Endothelial cell of umbilical vein (primary cell): ENCODE data around the gene LPAR1. TPM values are rescaled to one million over a fixed set of nuclear protein-coding genes. Genes with fewer than 3 reads are reported as not detected.
"Not testable (repeated sequence)": the region's sequence is repeated elsewhere in the genome, so short reads cannot be mapped to it uniquely, and the experiment has no call there.

Source experiments
- BruUV-seq: library from RNA; stranded (reverse); fragments of 400-500 nt; replicated peaks from 2 replicates; lab custom pipeline; 2021; lab: Mats Ljungman, UMichigan
- CTCF ChIA-PET: fragments of 300-600, 350-600 bp; sonication (Branson Sonifier 250); formaldehyde crosslinking; loops from one replicate; lab custom pipeline; 2021; ENCODE audit warnings: antibody characterized with exemption, inconsistent platforms; lab: Charles Lee
- POLR2A ChIA-PET: fragments of 300-600, 350-600 bp; sonication (Branson Sonifier 250); formaldehyde crosslinking; loops from one replicate; lab custom pipeline; 2021; ENCODE audit warnings: antibody characterized with exemption, inconsistent platforms; lab: Charles Lee
- DNase-seq: peaks from one replicate; pipeline ENCODE4 v3.0.0-alpha.2; 2011; ENCODE audit warnings: low read depth, low spot score
- FAIRE-seq: peaks from 2 replicates; lab custom pipeline; 2011; peaks lifted over from hg19 to GRCh38; lab: Jason Lieb, UNC
- H2AFZ ChIP-seq: 2 replicates; pipeline ENCODE4 v1.6.0; 2012; ENCODE audit warnings: low read depth, low read length, control low read depth, inconsistent platforms
- H3K27ac ChIP-seq: 2 replicates; pipeline ENCODE4 v1.5.1; 2011; ENCODE audit warnings: low read depth, mild to moderate bottlenecking, control low read depth, low read length, moderate library complexity; ENCODE audit not compliant: insufficient read depth
- H3K27me3 ChIP-seq, 2 experiments: 2 replicates each; pipeline versions ENCODE4 v1.6.0 to v1.6.1; 2011; ENCODE audit warnings: low read length in 2 of 2, mixed read lengths in 1 of 2; ENCODE audit not compliant: control insufficient read depth in 2 of 2, insufficient read depth in 2 of 2
- H3K36me3 ChIP-seq, 2 experiments: 2 replicates in 1 of 2; 3 replicates in 1 of 2; pipeline ENCODE4 v1.5.1; 2011; ENCODE audit warnings: low read length in 2 of 2, mild to moderate bottlenecking in 1 of 2, moderate library complexity in 1 of 2; ENCODE audit not compliant: control insufficient read depth in 2 of 2, insufficient read depth in 2 of 2; ENCODE audit errors: extremely low read depth in 1 of 2
- H3K4me1 ChIP-seq: 3 replicates; pipeline ENCODE4 v1.5.1; 2011; ENCODE audit warnings: mild to moderate bottlenecking, low read length; ENCODE audit not compliant: control insufficient read depth, insufficient read depth; ENCODE audit errors: extremely low read depth
- H3K4me2 ChIP-seq: 2 replicates; pipeline ENCODE4 v1.6.1; 2011; ENCODE audit warnings: low read length, control low read depth, mixed read lengths; ENCODE audit not compliant: insufficient read depth
- H3K4me3 ChIP-seq, 3 experiments: fragments of 200-600 bp in 1 of 3; sonication (generic), shearing (Covaris generic) in 1 of 3; replicated peaks in 1 of 3; 2 replicates each; pipeline ENCODE4 v1.5.1; 2011 to 2016; ENCODE audit warnings: control low read depth in 3 of 3, low read length in 3 of 3, mild to moderate bottlenecking in 2 of 3, inconsistent platforms in 1 of 3, low read depth in 1 of 3, moderate library complexity in 1 of 3; ENCODE audit not compliant: insufficient read depth in 1 of 3
- H3K79me2 ChIP-seq: 2 replicates; pipeline ENCODE4 v1.6.0; 2012; ENCODE audit warnings: low read length, inconsistent platforms; ENCODE audit not compliant: control insufficient read depth, insufficient read depth
- H3K9ac ChIP-seq: replicated peaks from 2 replicates; pipeline ENCODE3; 2011; ENCODE audit warnings: low read length, control low read depth; ENCODE audit not compliant: insufficient read depth; ENCODE audit errors: extremely low read depth
- H3K9me1 ChIP-seq: replicated peaks from 3 replicates; pipeline ENCODE4 v1.6.0; 2011; ENCODE audit warnings: mild to moderate bottlenecking, low read length; ENCODE audit not compliant: control insufficient read depth, insufficient read depth; ENCODE audit errors: extremely low read depth
- H3K9me3 ChIP-seq: replicated peaks from 2 replicates; pipeline ENCODE4 v1.5.1; 2012; ENCODE audit warnings: low read length, inconsistent platforms; ENCODE audit not compliant: control insufficient read depth, insufficient read depth
- H4K20me1 ChIP-seq: replicated peaks from 2 replicates; pipeline ENCODE3; 2011; ENCODE audit warnings: mild to moderate bottlenecking, low read length; ENCODE audit not compliant: control insufficient read depth, insufficient read depth; ENCODE audit errors: extremely low read depth
- EZH2 ChIP-seq: IDR thresholded peaks from 2 replicates; pipeline ENCODE4 v1.6.1; 2012; ENCODE audit warnings: borderline replicate concordance, low read depth, mild to moderate bottlenecking, moderate library complexity, low read length, inconsistent platforms; ENCODE audit not compliant: severe bottlenecking
- FOS ChIP-seq: IDR thresholded peaks from 2 replicates; pipeline ENCODE4 v1.6.1; 2011; ENCODE audit warnings: mild to moderate bottlenecking, low read length, moderate library complexity, borderline replicate concordance; ENCODE audit not compliant: insufficient read depth
- GATA2 ChIP-seq: IDR thresholded peaks from 2 replicates; pipeline ENCODE4 v1.7.0; 2011; ENCODE audit warnings: low read depth, mild to moderate bottlenecking, moderate library complexity, mixed read lengths, low read length; ENCODE audit not compliant: insufficient read length, insufficient read depth
- JUN ChIP-seq: IDR thresholded peaks from 2 replicates; pipeline ENCODE4 v1.6.1; 2011; ENCODE audit warnings: borderline replicate concordance, low read depth; ENCODE audit not compliant: insufficient read length, insufficient read depth
- MYC ChIP-seq: IDR thresholded peaks from one replicate; pipeline ENCODE4 v1.6.1; 2011; ENCODE audit warnings: mild to moderate bottlenecking, low read depth, low read length
- POLR2A ChIP-seq: IDR thresholded peaks from 2 replicates; pipeline ENCODE4 v1.6.1; 2012; ENCODE audit warnings: low read depth, mild to moderate bottlenecking, control low read depth, low read length
- dilution Hi-C: fragments of 300-500 bp; cut with MboI; formaldehyde crosslinking; loops from one replicate; pipeline ENCODE4 v1.15.0; 2019; ENCODE audit warnings: low sequenced_read_pairs; ENCODE audit not compliant: extremely low pct_ligation_motif_present
- intact Hi-C: fragments of 100-400 bp; cut with micrococcal nuclease; formaldehyde crosslinking; loops from one replicate; pipeline ENCODE4 v1.10.0; 2022
- polyA plus RNA-seq, 4 experiments: library from polyadenylated mRNA; depleted of rRNA in 3 of 4; stranded (reverse) in 3 of 4; unstranded in 1 of 4; fragments of >200 nt; gene quantifications; 2 replicates each; pipeline versions ENCODE4 v1.2.1 to v1.2.3, GENCODE V29; 2011 to 2012; ENCODE audit warnings: missing spikeins in 1 of 4
- total RNA-seq: library from RNA; stranded (reverse); gene quantifications from 2 replicates; pipeline ENCODE4 v1.2.3, GENCODE V29; 2021
- TF ChIP-seq, protein P1 (sequence below): IDR thresholded peaks from 2 replicates; pipeline ENCODE4 v1.6.1; 2011; ENCODE audit not compliant: insufficient read depth, insufficient read length

LPAR1 gene
- total and polyA plus RNA-seq, 2 donors (not counting 3 experiments of a cell fraction or from before 2014, with no cell fraction given): 0.88 to 3.0 TPM

- H3K9me1 ChIP-seq, H3K4me2 ChIP-seq, H3K9me3 ChIP-seq, H3K4me3 ChIP-seq, H4K20me1 ChIP-seq, BruUV-seq, H3K36me3 ChIP-seq, H2AFZ ChIP-seq, H3K79me2 ChIP-seq, H3K27ac ChIP-seq, H3K4me1 ChIP-seq, H3K9ac ChIP-seq, intact Hi-C loops, CTCF ChIA-PET, dilution Hi-C loops, DNase-seq, H3K27me3 ChIP-seq, POLR2A ChIA-PET, FAIRE-seq: not testable (repeated sequence)
Measured at GRCh38 chr9:111047287-111047686, 9.0 kb upstream of the LPAR1 start.

GRCh38 chr9:111041902-111042301 lies 3.6 kb upstream of the LPAR1 start:
- no peaks in the 10 kb centered on the region for H3K9me1 ChIP-seq
- CTCF ChIA-PET: interaction anchor here (1.6 kb wide), 1 partner anchor 14 kb away, joined by 5 read pairs; no protein-coding TSS in a partner anchor
- H3K36me3 ChIP-seq: no peaks in the 10 kb centered on the region
- TF ChIP-seq JUN (no peak), GATA2 (no peak), MYC (no peak), FOS (no peak), EZH2 (no peak), POLR2A (no peak)
- TF ChIP-seq, protein P1, sequence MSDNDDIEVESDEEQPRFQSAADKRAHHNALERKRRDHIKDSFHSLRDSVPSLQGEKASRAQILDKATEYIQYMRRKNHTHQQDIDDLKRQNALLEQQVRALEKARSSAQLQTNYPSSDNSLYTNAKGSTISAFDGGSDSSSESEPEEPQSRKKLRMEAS: no peak
- peaks cover 14% of the 10 kb centered on the region for H3K4me1 ChIP-seq
- no peaks in the 10 kb centered on the region for H3K79me2 ChIP-seq
- BruUV-seq: no TSS peak
- no peak for DNase-seq
- no peak overlapping the region for H3K27ac ChIP-seq
- no peak overlapping the region for H2AFZ ChIP-seq
- no peak overlapping the region for H3K4me2 ChIP-seq
- no peak for FAIRE-seq
- H3K4me3 ChIP-seq: no peak overlapping the region
- POLR2A ChIA-PET: no interaction called here
- no peaks in the 10 kb centered on the region for H3K9me3 ChIP-seq
- dilution Hi-C loops: no loop called here
- peaks cover 13 to 18% of the 10 kb centered on the region in 2 experiments for H3K27me3 ChIP-seq
- no peaks in the 10 kb centered on the region for H4K20me1 ChIP-seq
- intact Hi-C loops: no loop called here
- H3K9ac ChIP-seq: no peak overlapping the region
